HCT116 (cell line): ENCODE results near the gene GALNT17.

ENCODE experiments used
- EZH2 ChIP-seq: fragments of 200-600 bp; sonication (generic); IDR thresholded peaks from 2 replicates; pipeline ENCODE4 v1.6.1; 2017; ENCODE audit warnings: antibody characterized with exemption, mixed run types
- FOSL1 ChIP-seq: IDR thresholded peaks from 2 replicates; pipeline ENCODE4 v1.6.1; 2012; ENCODE audit warnings: low read depth
- POLR2A ChIP-seq: IDR thresholded peaks from 2 replicates; pipeline ENCODE4 v1.7.0; 2011; ENCODE audit warnings: borderline replicate concordance; ENCODE audit not compliant: insufficient read depth, insufficient read length; ENCODE audit errors: extremely low read depth
- POLR2AphosphoS5 ChIP-seq: IDR thresholded peaks from 2 replicates; pipeline ENCODE4 v1.6.1; 2011; ENCODE audit warnings: mild to moderate bottlenecking, low read depth, low read length, moderate library complexity
- RAD21 ChIP-seq: IDR thresholded peaks from 2 replicates; pipeline ENCODE4 v1.6.1; 2012; ENCODE audit warnings: low read depth, mild to moderate bottlenecking
- SIN3A ChIP-seq: IDR thresholded peaks from 2 replicates; pipeline ENCODE4 v1.6.1; 2012; ENCODE audit warnings: low read depth
- SRF ChIP-seq: IDR thresholded peaks from 2 replicates; pipeline ENCODE4 v1.6.1; 2012; ENCODE audit warnings: low read depth
- ZNF274 ChIP-seq: fragments of 200-500 bp; sonication (Bioruptor generic); IDR thresholded peaks from 2 replicates; pipeline ENCODE4 v1.6.1; 2014; ENCODE audit warnings: mild to moderate bottlenecking, low read depth, low read length, inconsistent platforms
- TF ChIP-seq, protein P1 (sequence below), 3 experiments: fragments of 200-600 bp in 1 of 3; sonication (generic) in 1 of 3; IDR thresholded peaks in 2 of 3; conservative IDR thresholded peaks in 1 of 3; 2 replicates each; pipeline ENCODE4 v1.5.1; 2012 to 2017; ENCODE audit warnings: low read depth in 2 of 3, low read length in 2 of 3, antibody characterized with exemption in 1 of 3, borderline replicate concordance in 1 of 3, control low read depth in 1 of 3, mild to moderate bottlenecking in 1 of 3, mixed read lengths in 1 of 3, mixed run types in 1 of 3, moderate library complexity in 1 of 3; ENCODE audit not compliant: insufficient read depth in 1 of 3
- TF ChIP-seq, protein P2 (sequence below): IDR thresholded peaks from 2 replicates; pipeline ENCODE4 v1.6.1; 2012; ENCODE audit warnings: low read depth
- TF ChIP-seq, protein P3 (sequence below): IDR thresholded peaks from 2 replicates; pipeline ENCODE4 v1.6.1; 2012
- TF ChIP-seq, protein P4 (sequence below): IDR thresholded peaks from 2 replicates; pipeline ENCODE4 v1.6.1; 2011; ENCODE audit warnings: mild to moderate bottlenecking, low read length, moderate library complexity; ENCODE audit not compliant: insufficient replicate concordance; ENCODE audit errors: extremely low read depth

DNA sequence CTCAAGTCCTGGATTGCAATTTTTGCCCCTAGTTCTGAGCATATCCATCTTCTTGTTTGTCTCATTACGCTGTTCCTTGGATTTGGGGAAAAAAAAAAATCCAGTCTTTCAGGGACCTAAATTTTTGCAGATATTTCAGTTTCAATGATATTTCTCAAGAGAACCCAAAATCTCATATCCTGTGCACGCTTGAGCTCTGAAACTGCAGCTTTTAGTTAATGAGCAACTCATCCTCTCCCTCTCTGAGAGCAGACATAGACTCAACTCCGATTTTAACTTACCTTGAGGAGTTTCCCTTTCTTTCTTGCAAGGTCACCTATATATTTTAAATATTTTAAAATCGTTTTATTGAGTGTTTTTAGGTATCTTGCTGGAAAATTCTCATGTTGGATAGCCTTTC, 200.3 kb downstream of the GALNT17 start:
- TF ChIP-seq, protein P1, sequence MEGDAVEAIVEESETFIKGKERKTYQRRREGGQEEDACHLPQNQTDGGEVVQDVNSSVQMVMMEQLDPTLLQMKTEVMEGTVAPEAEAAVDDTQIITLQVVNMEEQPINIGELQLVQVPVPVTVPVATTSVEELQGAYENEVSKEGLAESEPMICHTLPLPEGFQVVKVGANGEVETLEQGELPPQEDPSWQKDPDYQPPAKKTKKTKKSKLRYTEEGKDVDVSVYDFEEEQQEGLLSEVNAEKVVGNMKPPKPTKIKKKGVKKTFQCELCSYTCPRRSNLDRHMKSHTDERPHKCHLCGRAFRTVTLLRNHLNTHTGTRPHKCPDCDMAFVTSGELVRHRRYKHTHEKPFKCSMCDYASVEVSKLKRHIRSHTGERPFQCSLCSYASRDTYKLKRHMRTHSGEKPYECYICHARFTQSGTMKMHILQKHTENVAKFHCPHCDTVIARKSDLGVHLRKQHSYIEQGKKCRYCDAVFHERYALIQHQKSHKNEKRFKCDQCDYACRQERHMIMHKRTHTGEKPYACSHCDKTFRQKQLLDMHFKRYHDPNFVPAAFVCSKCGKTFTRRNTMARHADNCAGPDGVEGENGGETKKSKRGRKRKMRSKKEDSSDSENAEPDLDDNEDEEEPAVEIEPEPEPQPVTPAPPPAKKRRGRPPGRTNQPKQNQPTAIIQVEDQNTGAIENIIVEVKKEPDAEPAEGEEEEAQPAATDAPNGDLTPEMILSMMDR (IDR thresholded peaks at IDR 0.05 in 2 of 3, conservative IDR thresholded peaks at IDR 0.05 in 1 of 3; ENCODE audit: borderline replicate concordance in 1 of 3, insufficient read depth in 1 of 3, low read depth in 2 of 3, low read length in 2 of 3), result no peak
- TF ChIP-seq POLR2A, result no peak
- TF ChIP-seq RAD21, result no peak
- no peak for TF ChIP-seq POLR2AphosphoS5
- no peak for TF ChIP-seq FOSL1
- TF ChIP-seq, protein P2, sequence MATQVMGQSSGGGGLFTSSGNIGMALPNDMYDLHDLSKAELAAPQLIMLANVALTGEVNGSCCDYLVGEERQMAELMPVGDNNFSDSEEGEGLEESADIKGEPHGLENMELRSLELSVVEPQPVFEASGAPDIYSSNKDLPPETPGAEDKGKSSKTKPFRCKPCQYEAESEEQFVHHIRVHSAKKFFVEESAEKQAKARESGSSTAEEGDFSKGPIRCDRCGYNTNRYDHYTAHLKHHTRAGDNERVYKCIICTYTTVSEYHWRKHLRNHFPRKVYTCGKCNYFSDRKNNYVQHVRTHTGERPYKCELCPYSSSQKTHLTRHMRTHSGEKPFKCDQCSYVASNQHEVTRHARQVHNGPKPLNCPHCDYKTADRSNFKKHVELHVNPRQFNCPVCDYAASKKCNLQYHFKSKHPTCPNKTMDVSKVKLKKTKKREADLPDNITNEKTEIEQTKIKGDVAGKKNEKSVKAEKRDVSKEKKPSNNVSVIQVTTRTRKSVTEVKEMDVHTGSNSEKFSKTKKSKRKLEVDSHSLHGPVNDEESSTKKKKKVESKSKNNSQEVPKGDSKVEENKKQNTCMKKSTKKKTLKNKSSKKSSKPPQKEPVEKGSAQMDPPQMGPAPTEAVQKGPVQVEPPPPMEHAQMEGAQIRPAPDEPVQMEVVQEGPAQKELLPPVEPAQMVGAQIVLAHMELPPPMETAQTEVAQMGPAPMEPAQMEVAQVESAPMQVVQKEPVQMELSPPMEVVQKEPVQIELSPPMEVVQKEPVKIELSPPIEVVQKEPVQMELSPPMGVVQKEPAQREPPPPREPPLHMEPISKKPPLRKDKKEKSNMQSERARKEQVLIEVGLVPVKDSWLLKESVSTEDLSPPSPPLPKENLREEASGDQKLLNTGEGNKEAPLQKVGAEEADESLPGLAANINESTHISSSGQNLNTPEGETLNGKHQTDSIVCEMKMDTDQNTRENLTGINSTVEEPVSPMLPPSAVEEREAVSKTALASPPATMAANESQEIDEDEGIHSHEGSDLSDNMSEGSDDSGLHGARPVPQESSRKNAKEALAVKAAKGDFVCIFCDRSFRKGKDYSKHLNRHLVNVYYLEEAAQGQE, result no peak
- TF ChIP-seq ZNF274, result no peak
- no peak for TF ChIP-seq SIN3A
- TF ChIP-seq EZH2, result no peak
- TF ChIP-seq, protein P3, sequence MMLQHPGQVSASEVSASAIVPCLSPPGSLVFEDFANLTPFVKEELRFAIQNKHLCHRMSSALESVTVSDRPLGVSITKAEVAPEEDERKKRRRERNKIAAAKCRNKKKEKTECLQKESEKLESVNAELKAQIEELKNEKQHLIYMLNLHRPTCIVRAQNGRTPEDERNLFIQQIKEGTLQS, result no peak
- TF ChIP-seq SRF, result no peak
- TF ChIP-seq, protein P4, sequence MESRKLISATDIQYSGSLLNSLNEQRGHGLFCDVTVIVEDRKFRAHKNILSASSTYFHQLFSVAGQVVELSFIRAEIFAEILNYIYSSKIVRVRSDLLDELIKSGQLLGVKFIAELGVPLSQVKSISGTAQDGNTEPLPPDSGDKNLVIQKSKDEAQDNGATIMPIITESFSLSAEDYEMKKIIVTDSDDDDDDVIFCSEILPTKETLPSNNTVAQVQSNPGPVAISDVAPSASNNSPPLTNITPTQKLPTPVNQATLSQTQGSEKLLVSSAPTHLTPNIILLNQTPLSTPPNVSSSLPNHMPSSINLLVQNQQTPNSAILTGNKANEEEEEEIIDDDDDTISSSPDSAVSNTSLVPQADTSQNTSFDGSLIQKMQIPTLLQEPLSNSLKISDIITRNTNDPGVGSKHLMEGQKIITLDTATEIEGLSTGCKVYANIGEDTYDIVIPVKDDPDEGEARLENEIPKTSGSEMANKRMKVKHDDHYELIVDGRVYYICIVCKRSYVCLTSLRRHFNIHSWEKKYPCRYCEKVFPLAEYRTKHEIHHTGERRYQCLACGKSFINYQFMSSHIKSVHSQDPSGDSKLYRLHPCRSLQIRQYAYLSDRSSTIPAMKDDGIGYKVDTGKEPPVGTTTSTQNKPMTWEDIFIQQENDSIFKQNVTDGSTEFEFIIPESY, result no peak
